ENCODE data around the gene SAXO1.

SAXO1 gene

GRCh38 chr9:18910916-18911315, 122.1 kb downstream of the SAXO1 start:
- DNase-seq (ENCODE audit: low spot score): no peak

GRCh38 chr9:18910435-18910834, 122.6 kb downstream of the SAXO1 start:
- no peak for DNase-seq (ENCODE audit: low spot score)

DNA sequence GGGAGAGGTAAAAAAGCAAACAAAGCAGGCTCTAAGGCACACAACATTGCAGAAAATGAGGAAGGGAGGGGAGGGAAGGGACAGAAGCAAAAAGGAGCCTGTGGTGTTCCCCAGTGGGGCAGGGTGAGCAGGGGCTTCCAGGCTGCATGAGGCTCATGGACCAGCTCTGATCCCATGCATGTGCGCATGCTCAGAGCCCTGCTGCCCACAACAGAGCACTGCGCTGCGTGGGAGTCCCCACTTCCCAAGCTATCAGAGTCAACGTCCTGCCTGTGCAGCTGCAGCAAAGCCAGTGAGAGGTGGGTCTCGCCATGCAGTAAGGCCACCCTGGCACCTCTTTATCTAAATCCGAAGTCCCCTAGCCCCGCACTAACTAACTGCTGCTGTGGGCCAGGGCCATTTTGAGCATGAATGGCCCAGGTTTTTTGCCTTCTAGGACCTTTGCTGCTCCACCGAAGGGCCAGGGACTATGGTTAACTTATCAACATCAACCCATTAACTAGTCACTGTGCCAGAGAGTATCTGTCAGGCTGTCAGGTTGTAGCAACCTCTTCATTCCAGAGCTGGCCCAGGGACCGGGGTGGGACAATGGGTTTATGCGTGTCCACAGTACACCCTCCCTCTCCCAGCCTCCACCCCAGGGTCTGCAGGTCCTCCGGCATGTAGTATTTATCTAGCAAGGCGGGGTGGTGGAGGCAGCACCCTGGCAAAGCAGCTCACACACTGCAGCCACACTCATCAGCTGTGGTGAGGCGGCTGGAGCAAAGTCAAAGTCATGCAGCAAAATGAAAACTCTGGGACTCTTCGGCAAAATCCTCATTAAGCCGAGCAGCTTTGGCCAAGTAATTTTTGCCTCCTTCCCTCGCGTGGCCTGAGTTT, 123.6 kb downstream of the SAXO1 start:
- no peak for DNase-seq (ENCODE audit: low spot score)

GRCh38 chr9:18907927-18908625, 124.9 kb downstream of the SAXO1 start:
- DNase-seq (ENCODE audit: low spot score): no peak

- DNase-seq (ENCODE audit: low spot score): peak; percentile 2
Observed at GRCh38 chr9:18906656-18907395, 126.2 kb downstream of the SAXO1 start.

- no peak for DNase-seq (ENCODE audit: low spot score)
Observed at GRCh38 chr9:18905883-18906629, 127.0 kb downstream of the SAXO1 start.

DNA sequence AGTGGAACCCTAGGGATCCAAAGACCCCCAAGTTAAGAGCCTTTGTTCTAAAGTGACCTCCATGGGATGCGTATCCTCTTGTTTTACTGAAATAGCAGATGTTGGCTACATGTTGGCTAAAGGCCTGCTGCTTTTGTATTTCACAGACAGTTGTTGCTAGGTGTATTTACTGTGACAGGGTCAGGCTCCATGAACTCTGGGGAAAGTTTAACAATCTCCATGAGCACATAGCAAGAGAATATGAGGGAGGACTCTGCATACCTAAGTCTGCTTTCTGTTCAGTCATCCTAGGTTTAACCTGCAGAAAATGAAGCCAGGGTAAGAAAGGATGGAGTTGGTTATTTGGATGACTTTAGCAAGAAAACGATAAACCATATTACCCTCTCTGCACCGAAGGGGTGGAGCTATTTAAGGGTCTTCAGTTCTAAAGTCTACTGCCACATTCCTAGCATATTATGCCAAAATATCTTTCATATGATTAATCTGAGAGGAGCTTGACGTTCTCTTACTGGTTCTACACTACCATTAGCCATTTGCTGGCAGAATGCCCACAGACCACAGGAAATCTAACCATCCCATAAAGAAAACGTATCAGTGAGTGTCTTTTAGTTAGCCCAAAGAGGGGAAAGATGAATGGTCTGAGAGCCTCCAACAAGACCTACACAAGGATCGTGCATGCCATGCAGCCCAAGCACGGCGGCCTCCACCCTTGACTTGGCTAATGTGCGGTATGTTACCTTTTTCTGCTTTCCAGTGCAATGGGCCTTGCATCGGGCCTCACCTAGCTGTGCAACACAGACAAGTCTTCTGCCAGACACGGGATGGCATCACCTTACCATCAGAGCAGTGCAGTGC, 127.8 kb downstream of the SAXO1 start:
- DNase-seq (ENCODE audit: low spot score): no peak

- no peak for DNase-seq (ENCODE audit: low spot score)
Observed at GRCh38 chr9:18903450-18903849, 129.6 kb downstream of the SAXO1 start.

GRCh38 chr9:18896531-18897179, 136.4 kb downstream of the SAXO1 start:
- no peak for DNase-seq (ENCODE audit: low spot score)

DNA sequence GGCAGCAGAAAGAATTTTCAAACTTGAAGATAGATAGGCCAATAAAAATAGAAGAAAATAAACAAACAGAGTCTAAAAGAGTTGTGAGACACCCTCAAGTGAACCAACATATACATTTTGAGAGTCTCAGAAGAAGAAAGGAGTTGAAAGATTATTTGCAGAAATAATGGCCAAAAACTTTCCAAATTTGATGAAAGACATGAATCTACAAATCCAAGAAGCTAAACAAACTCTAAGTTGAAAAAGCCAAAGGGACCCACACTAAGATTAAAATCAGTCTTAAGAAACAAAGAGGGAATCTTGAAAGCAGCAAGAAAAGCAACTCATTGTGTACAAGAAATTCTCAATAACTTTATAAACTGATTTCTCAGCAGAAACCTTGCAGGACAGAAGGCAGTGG, 137.0 kb downstream of the SAXO1 start:
- no peak for DNase-seq (ENCODE audit: low spot score)

GRCh38 chr9:18893491-18893890, 139.5 kb downstream of the SAXO1 start:
- no peak for DNase-seq (ENCODE audit: low spot score)

DNA sequence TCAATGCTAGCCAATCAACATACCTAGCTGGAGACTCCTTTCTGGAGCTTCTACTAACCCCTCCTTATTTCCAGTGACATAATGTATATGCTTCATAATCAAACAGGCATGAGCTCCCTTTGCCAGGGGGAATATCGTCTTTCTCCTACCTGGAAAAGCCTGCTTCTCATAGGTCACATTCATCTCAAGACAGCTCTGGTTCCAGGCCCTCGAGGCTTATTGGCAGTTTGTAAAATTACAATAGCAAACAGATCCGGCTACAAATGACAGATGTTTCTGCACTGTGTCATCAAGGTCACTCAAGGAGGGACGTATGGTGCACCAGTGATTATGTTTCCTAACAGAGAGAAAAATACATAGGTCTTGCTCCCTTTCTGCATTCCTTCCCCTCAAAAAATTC, 140.0 kb downstream of the SAXO1 start:
- no peak for DNase-seq (ENCODE audit: low spot score)

DNA sequence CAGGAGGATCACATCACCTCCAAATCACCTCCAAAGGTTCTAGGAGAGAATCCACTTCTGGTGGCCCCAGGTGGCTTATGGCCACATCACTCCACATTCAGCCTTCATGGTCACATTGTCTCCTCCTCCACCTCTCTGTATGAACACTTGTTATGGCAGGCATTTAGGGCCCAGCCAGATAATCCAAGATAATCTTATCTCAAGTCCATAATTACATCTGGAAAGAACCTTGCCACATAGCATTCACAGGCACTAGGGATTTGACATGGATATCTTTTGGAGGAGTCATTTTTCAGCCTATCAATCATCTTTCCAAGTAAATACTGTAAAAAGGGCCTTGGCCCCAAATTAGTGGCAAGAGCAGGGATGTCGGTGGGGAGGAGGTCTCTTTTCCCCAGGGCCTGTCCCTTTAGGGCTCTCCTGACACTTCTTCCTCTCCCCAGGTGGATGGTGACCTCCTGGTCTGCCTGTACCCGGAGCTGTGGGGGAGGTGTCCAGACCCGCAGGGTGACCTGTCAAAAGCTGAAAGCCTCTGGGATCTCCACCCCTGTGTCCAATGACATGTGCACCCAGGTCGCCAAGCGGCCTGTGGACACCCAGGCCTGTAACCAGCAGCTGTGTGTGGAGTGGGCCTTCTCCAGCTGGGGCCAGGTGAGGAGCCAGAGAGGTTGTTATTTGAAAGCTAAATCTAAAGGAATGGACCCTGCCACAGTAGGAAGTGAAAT, 140.9 kb downstream of the SAXO1 start:
- no peak for DNase-seq (ENCODE audit: low spot score)

DNA sequence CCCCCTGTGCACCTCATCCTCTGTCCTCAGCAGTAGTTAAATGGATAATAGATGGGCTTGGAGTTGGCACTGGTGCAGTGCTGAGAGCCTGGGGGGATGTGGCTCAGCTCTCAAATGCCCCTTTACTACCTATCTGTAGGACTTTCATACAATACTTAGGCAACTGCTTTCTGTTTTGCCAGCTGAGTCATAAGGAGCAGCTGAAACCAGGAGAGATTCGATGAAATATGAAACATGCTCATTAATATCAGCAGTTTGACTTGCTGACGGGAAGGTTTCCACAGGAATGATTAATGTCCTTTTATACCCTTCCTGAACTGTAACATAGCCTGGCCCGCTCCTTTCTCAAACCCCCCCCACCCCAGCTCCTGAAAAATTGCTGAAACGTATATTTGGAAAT, 142.6 kb downstream of the SAXO1 start:
- no peak for DNase-seq (ENCODE audit: low spot score)

DNA sequence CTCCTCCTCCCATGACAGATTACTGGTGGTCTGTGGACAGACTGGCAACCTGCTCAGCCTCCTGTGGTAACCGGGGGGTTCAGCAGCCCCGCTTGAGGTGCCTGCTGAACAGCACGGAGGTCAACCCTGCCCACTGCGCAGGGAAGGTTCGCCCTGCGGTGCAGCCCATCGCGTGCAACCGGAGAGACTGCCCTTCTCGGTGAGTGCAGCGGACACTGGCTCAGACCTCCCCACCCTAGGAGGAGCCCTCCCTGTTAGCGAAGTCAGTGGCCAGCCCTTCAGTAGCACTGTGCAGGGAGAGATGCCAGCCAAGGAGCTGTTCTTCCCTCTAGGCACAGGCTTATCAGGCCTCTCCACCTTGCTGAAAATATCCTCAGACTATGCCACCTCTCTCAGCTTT, 143.5 kb downstream of the SAXO1 start:
- DNase-seq (ENCODE audit: low spot score): no peak

GRCh38 chr9:18888290-18888689, 144.7 kb downstream of the SAXO1 start:
- no peak for DNase-seq (ENCODE audit: low spot score)

GRCh38 chr9:18887546-18887945, 145.5 kb downstream of the SAXO1 start:
- no peak for DNase-seq (ENCODE audit: low spot score)

GRCh38 chr9:18881758-18882157, 151.3 kb downstream of the SAXO1 start:
- DNase-seq (ENCODE audit: low spot score): no peak

GRCh38 chr9:18877984-18878383, 155.0 kb downstream of the SAXO1 start:
- no peak for DNase-seq (ENCODE audit: low spot score)

Data from SW480 (cell line).